HFF-Myc (cell line): Measurements from ENCODE around the gene LHX2.

Experiments used
- DNase-seq: peaks from one replicate; pipeline ENCODE4 v3.0.0-alpha.2; 2011; ENCODE audit warnings: low read depth; ENCODE audit errors: extremely low read depth
- H3K4me3 ChIP-seq: replicated peaks from 2 replicates; pipeline ENCODE4 v1.5.1; 2011; ENCODE audit warnings: low read depth, mild to moderate bottlenecking, control low read depth, low read length
- TF ChIP-seq, protein P1 (sequence below): IDR thresholded peaks from 2 replicates; pipeline ENCODE4 v1.5.1; 2012; ENCODE audit warnings: mild to moderate bottlenecking, low read depth, low read length, control low read depth; ENCODE audit errors: missing control alignments

Gene LHX2

DNA sequence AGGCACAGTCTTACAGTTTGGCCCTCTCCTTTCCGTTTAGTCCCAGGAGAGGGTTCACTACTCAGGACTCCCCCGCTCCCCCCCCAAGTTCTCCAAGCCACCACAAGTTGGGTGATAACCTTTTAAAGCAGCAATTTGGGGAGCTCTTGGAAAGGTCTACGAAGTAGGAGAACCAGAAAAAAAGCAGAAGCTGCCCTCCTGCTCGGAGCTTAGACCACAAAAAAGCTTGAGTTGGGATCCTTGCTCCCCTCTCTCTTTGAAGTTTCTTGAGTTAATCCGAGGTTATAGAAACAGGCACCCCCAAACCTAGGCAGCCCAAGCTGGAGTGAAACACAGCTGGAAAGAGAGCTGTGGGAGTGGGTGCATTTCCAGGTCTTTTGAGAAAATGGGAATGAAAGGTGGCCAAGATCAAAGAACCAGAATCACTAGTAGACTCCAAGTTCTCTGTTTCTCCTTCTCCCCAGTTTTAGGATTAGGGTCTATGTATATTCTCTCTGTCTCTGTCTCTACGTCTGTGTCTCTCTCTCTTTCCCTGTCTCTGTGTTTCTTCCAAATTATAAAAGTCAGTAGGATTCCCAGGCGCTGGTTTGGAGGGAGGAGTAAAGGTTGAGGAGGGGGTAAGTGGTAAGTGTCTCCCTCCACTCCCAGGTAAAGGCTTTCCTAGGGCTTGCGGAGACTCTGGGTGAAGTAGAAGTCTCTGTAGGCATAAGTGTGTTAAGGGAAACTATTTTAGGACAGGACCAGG, 2.8 kb downstream of the LHX2 start:
- TF ChIP-seq, protein P1, sequence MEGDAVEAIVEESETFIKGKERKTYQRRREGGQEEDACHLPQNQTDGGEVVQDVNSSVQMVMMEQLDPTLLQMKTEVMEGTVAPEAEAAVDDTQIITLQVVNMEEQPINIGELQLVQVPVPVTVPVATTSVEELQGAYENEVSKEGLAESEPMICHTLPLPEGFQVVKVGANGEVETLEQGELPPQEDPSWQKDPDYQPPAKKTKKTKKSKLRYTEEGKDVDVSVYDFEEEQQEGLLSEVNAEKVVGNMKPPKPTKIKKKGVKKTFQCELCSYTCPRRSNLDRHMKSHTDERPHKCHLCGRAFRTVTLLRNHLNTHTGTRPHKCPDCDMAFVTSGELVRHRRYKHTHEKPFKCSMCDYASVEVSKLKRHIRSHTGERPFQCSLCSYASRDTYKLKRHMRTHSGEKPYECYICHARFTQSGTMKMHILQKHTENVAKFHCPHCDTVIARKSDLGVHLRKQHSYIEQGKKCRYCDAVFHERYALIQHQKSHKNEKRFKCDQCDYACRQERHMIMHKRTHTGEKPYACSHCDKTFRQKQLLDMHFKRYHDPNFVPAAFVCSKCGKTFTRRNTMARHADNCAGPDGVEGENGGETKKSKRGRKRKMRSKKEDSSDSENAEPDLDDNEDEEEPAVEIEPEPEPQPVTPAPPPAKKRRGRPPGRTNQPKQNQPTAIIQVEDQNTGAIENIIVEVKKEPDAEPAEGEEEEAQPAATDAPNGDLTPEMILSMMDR = no peak
- no peak for DNase-seq
- H3K4me3 ChIP-seq = no peak overlapping the region

DNA sequence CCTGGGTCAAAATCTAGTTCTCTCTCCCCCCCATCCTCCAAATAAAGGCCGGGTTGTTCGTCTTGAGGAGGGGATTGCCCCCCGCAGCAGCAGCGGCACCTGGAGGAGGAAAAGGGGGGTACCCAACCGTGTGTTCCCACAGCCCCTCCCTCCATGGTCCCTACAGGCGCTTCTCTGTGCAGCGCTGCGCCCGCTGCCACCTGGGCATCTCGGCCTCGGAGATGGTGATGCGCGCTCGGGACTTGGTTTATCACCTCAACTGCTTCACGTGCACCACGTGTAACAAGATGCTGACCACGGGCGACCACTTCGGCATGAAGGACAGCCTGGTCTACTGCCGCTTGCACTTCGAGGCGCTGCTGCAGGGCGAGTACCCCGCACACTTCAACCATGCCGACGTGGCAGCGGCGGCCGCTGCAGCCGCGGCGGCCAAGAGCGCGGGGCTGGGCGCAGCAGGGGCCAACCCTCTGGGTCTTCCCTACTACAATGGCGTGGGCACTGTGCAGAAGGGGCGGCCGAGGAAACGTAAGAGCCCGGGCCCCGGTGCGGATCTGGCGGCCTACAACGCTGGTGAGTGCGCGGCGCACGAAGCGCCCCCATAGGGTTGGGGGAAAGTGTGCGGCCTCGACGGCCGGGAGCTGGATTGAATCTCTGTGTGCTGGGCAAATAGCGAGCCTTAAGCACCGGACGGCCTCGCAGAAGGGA, 3.5 kb downstream of the LHX2 start:
- DNase-seq = no peak
- TF ChIP-seq, protein P1 = no peak
- no peak overlapping the region for H3K4me3 ChIP-seq

GRCh38 chr9:124015661-124016131, 4.1 kb downstream of the LHX2 start:
- no peak for DNase-seq
- H3K4me3 ChIP-seq = no peak overlapping the region
- TF ChIP-seq, protein P1 = no peak

GRCh38 chr9:124016175-124017050, 4.8 kb downstream of the LHX2 start:
- H3K4me3 ChIP-seq = no peak overlapping the region
- no peak for DNase-seq
- TF ChIP-seq, protein P1 = no peak

DNA sequence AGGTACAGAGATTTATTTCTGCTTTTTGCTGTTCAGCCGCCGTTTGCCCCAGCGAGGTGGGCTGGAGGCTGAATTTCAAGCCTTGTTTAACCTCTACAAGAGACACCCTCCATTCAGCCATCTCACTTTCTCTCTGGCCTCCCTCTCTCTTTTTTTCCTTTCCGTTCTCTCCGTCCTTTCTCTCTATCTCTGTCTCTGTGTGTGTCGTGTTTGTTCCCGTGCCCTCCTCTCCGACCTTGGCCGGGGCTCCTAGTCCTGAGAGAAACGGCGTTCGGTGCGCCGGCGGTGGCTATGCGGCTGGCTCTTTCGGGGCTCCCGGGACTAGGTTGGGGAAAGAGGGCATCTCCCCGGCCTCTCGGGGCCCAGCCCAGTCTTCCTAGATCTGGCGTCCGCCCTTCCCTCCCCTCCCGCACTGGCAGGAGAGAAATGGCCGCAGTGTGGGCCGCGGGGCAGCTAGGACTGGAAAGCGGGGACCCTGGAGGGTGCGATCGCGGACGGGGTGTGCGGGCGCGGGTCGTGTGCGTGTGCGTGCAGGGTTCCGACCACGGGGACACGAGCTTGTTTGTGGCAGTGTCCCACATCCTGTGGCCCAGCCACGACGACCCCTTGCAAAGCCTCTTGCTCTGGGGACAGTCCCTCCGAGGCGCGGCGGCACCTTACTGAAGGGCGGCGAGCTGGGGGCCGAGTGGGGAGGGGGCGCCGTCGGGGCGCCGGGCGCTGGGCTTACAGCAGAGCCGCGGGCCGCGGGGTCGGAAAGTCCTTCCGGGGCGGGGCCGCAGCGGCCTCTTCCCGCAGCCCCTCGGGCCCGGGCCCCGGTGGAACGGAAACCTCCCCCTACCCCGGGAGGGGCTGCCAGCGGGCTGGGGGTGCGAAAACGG, 5.7 kb downstream of the LHX2 start:
- TF ChIP-seq, protein P1 = no peak
- no peak for DNase-seq
- H3K4me3 ChIP-seq = no peak overlapping the region
